Measurements from ENCODE around the gene SYT8. TPM values are rescaled to one million over a fixed set of nuclear protein-coding genes. Genes with fewer than 3 reads are reported as not detected.

Gene SYT8
- total RNA-seq, 1 experiment from 2014 or later = not detected

GRCh38 chr11:1858154-1858553 lies 23.4 kb downstream of the SYT8 start:
- no peak for DNase-seq (ENCODE audit: low spot score)

- no peak for DNase-seq (ENCODE audit: low spot score)
These were observed 23.8 kb downstream of the SYT8 start for GRCh38 chr11:1858576-1858975.

- no peak for DNase-seq (ENCODE audit: low spot score)
These were observed 24.2 kb downstream of the SYT8 start for GRCh38 chr11:1859004-1859403.

GRCh38 chr11:1860108-1860507 lies 25.3 kb downstream of the SYT8 start:
- no peak for DNase-seq (ENCODE audit: low spot score)

- no peak for DNase-seq (ENCODE audit: low spot score)
These were observed 26.9 kb downstream of the SYT8 start for GRCh38 chr11:1861435-1862411.

- DNase-seq (ENCODE audit: low spot score) = peak; percentile 82
These were observed 28.0 kb downstream of the SYT8 start for GRCh38 chr11:1862588-1863351.

- peak; percentile 84 for DNase-seq (ENCODE audit: low spot score)
These were observed 28.8 kb downstream of the SYT8 start for GRCh38 chr11:1863352-1864216.

- DNase-seq (ENCODE audit: low spot score) = peak; percentile 23
These were observed 29.4 kb downstream of the SYT8 start for GRCh38 chr11:1864231-1864630.

GRCh38 chr11:1864831-1865665 lies 30.3 kb downstream of the SYT8 start:
- peak; percentile 28 for DNase-seq (ENCODE audit: low spot score)

- DNase-seq (ENCODE audit: low spot score) = no peak
These were observed 31.4 kb downstream of the SYT8 start for GRCh38 chr11:1866226-1866625.

- DNase-seq (ENCODE audit: low spot score) = no peak
These were observed 32.0 kb downstream of the SYT8 start for GRCh38 chr11:1866776-1867175.

- no peak for DNase-seq (ENCODE audit: low spot score)
These were observed 32.6 kb downstream of the SYT8 start for GRCh38 chr11:1867381-1867780.

GRCh38 chr11:1868056-1868635 lies 33.4 kb downstream of the SYT8 start:
- DNase-seq (ENCODE audit: low spot score) = no peak

GRCh38 chr11:1868636-1869291 lies 34.0 kb downstream of the SYT8 start:
- DNase-seq (ENCODE audit: low spot score) = no peak

GRCh38 chr11:1869427-1870325 lies 34.9 kb downstream of the SYT8 start:
- no peak for DNase-seq (ENCODE audit: low spot score)

- no peak for DNase-seq (ENCODE audit: low spot score)
These were observed 35.5 kb downstream of the SYT8 start for GRCh38 chr11:1870326-1870696.

- DNase-seq (ENCODE audit: low spot score) = no peak
These were observed 36.1 kb downstream of the SYT8 start for GRCh38 chr11:1870721-1871466.

GRCh38 chr11:1871531-1871930 lies 36.7 kb downstream of the SYT8 start:
- DNase-seq (ENCODE audit: low spot score) = no peak
